Activated effector memory CD4-positive, alpha-beta T cell treated with anti-CD3 and anti-CD28 coated beads, Interleukin-2, amount 50 U/mL, for 16 hours (primary cell): ENCODE results near the gene PAPLN.
"Not testable (repeated sequence)": the region's sequence is repeated elsewhere in the genome, so short reads cannot be mapped to it uniquely, and the experiment has no call there.

ENCODE experiments used
- DNase-seq: peaks from one replicate; pipeline ENCODE4 v3.0.0-alpha.2; 2020

PAPLN gene

GRCh38 chr14:73237219-73237785 is at the start of gene PAPLN:
Gene PAPLN (plus strand): TSS chr14:73237506. CDS start chr14:73239779, 2,273 bp downstream.
- DNase-seq, result no peak

GRCh38 chr14:73188501-73188911 is 48.8 kb upstream of the PAPLN start:
- DNase-seq, result no peak

GRCh38 chr14:73189651-73190050 is 47.7 kb upstream of the PAPLN start:
- no peak for DNase-seq

GRCh38 chr14:73191441-73191840 is 45.9 kb upstream of the PAPLN start:
- DNase-seq, result no peak

GRCh38 chr14:73194306-73194705 is 43.0 kb upstream of the PAPLN start:
- DNase-seq, result not testable (repeated sequence)

GRCh38 chr14:73198253-73198652 is 39.1 kb upstream of the PAPLN start:
- no peak for DNase-seq

- no peak for DNase-seq
Observed at GRCh38 chr14:73203527-73203926, 33.8 kb upstream of the PAPLN start.

- DNase-seq, result no peak
Observed at GRCh38 chr14:73207615-73208014, 29.7 kb upstream of the PAPLN start.

GRCh38 chr14:73208390-73208789 is 28.9 kb upstream of the PAPLN start:
- DNase-seq, result no peak

GRCh38 chr14:73208846-73209245 is 28.5 kb upstream of the PAPLN start:
- no peak for DNase-seq

- DNase-seq, result no peak
Observed at GRCh38 chr14:73209953-73210352, 27.4 kb upstream of the PAPLN start.

GRCh38 chr14:73211251-73212040 is 25.9 kb upstream of the PAPLN start:
- DNase-seq, result no peak

GRCh38 chr14:73216030-73216429 is 21.3 kb upstream of the PAPLN start:
- DNase-seq, result no peak

- DNase-seq, result no peak
Observed at GRCh38 chr14:73217411-73217810, 19.9 kb upstream of the PAPLN start.

- no peak for DNase-seq
Observed at GRCh38 chr14:73220061-73220460, 17.2 kb upstream of the PAPLN start.

- no peak for DNase-seq
Observed at GRCh38 chr14:73220634-73221033, 16.7 kb upstream of the PAPLN start.

GRCh38 chr14:73221945-73222344 is 15.4 kb upstream of the PAPLN start:
- no peak for DNase-seq

- DNase-seq, result no peak
Observed at GRCh38 chr14:73223049-73223448, 14.3 kb upstream of the PAPLN start.

- no peak for DNase-seq
Observed at GRCh38 chr14:73225496-73225895, 11.8 kb upstream of the PAPLN start.

GRCh38 chr14:73227812-73228781 is 9.2 kb upstream of the PAPLN start:
- no peak for DNase-seq

- DNase-seq, result no peak
Observed at GRCh38 chr14:73230051-73230450, 7.3 kb upstream of the PAPLN start.

GRCh38 chr14:73231981-73232851 is 5.1 kb upstream of the PAPLN start:
- DNase-seq, result no peak
